GM12891 (cell line): ENCODE measurements around the gene FUCA1.

Experiments used
- PAX5 ChIP-seq: IDR thresholded peaks from 2 replicates; pipeline ENCODE4 v1.6.1; 2011; ENCODE audit warnings: low read length, moderate library complexity, mild to moderate bottlenecking; ENCODE audit not compliant: insufficient read depth, severe bottlenecking
- POLR2A ChIP-seq: IDR thresholded peaks from 2 replicates; pipeline ENCODE4 v1.6.1; 2011; ENCODE audit warnings: low read depth, low read length, control low read depth
- POLR2AphosphoS5 ChIP-seq: IDR thresholded peaks from 2 replicates; pipeline ENCODE4 v1.6.1; 2011; ENCODE audit warnings: low read depth, low read length, control low read depth
- SPI1 ChIP-seq: IDR thresholded peaks from 2 replicates; pipeline ENCODE4 v1.6.1; 2011; ENCODE audit warnings: low read depth, low read length, control low read depth
- TAF1 ChIP-seq: IDR thresholded peaks from 2 replicates; pipeline ENCODE4 v1.6.1; 2011; ENCODE audit warnings: low read depth, low read length, control low read depth

GRCh38 chr1:23864801-23865542 is 3.1 kb downstream of the FUCA1 start:
- TF ChIP-seq POLR2A (no peak), POLR2AphosphoS5 (no peak), PAX5 (no peak), SPI1 (no peak), TAF1 (0 out of 2 replicates have a peak, but pooled peaks have one; percentile 29)
